Natural killer cell (primary cell): ENCODE measurements around the gene TBCB. TPM values are rescaled to one million over a fixed set of nuclear protein-coding genes. Genes with fewer than 3 reads are reported as not detected.

ENCODE experiments used
- ATAC-seq, 3 donors: fragments of 150-1000 bp in 2 of 3; fragments of 200-7000 bp in 1 of 3; cut with Tn5 transposase; 1 replicate in 1 of 3; 2 replicates in 2 of 3; pipeline ENCODE4 v1.10.0; 2021; ENCODE audit warnings: mild to moderate bottlenecking in 2 of 3, moderate library complexity in 2 of 3
- DNase-seq, 2 donors: peaks; one replicate each; pipeline versions ENCODE4 v3.0.0 to v3.0.0-alpha.2; 2013 to 2021; ENCODE audit warnings: mixed read lengths in 1 of 2
- H3K27ac ChIP-seq: one replicate; pipeline ENCODE4 v1.5.1; 2013; ENCODE audit warnings: mild to moderate bottlenecking, low read length
- H3K27me3 ChIP-seq: one replicate; pipeline ENCODE4 v1.6.1; 2013; ENCODE audit warnings: low read length; ENCODE audit not compliant: control insufficient read depth, insufficient read depth
- H3K36me3 ChIP-seq: one replicate; pipeline ENCODE4 v1.6.1; 2013; ENCODE audit warnings: low read length; ENCODE audit not compliant: control insufficient read depth, insufficient read depth
- H3K4me1 ChIP-seq: one replicate; pipeline ENCODE4 v1.6.1; 2013; ENCODE audit warnings: low read length; ENCODE audit not compliant: control insufficient read depth, insufficient read depth
- H3K4me3 ChIP-seq: one replicate; pipeline ENCODE4 v1.5.1; 2013; ENCODE audit warnings: low read length
- H3K9me3 ChIP-seq: one replicate; pipeline ENCODE4 v1.6.1; 2013; ENCODE audit warnings: low read length; ENCODE audit not compliant: control insufficient read depth, insufficient read depth
- H3K27ac Mint-ChIP-seq, 2 donors: one replicate each; pipeline ENCODE4 v1.8.0; 2022; ENCODE audit warnings: mild to moderate bottlenecking in 2 of 2, mixed read lengths in 2 of 2, moderate library complexity in 1 of 2
- H3K27me3 Mint-ChIP-seq, 2 donors: one replicate each; pipeline ENCODE4 v1.8.0; 2022; ENCODE audit warnings: low read depth in 2 of 2, mixed read lengths in 2 of 2
- H3K36me3 Mint-ChIP-seq: one replicate; pipeline ENCODE4 v1.8.0; 2022; ENCODE audit warnings: mixed read lengths
- H3K4me1 Mint-ChIP-seq, 2 donors: one replicate each; pipeline ENCODE4 v1.8.0; 2022; ENCODE audit warnings: mixed read lengths in 2 of 2
- H3K4me3 Mint-ChIP-seq: one replicate; pipeline ENCODE4 v1.8.0; 2022; ENCODE audit warnings: mild to moderate bottlenecking, moderate library complexity, mixed read lengths
- H3K9me3 Mint-ChIP-seq, 2 donors: one replicate each; pipeline ENCODE4 v1.8.0; 2022; ENCODE audit warnings: mixed read lengths in 2 of 2
- WGBS: methylation state at CpG from one replicate; pipeline ENCODE4 v1.1.7; 2013; ENCODE audit warnings: missing lambda C conversion rate; ENCODE audit not compliant: insufficient coverage; 5-methylcytosine and 5-hydroxymethylcytosine counted together
- intact Hi-C: fragments of 100-400 bp; cut with micrococcal nuclease; formaldehyde crosslinking; loops from one replicate; pipeline ENCODE4 v1.14.2; 2022
- total RNA-seq, 4 donors: library from RNA; stranded (reverse); fragments of 120-200 nt in 1 of 4; gene quantifications; one replicate each; pipeline versions ENCODE4 v1.2.3 to v1.2.4, GENCODE V29; 2013 to 2022
- TF ChIP-seq, protein P1 (sequence below): fragments of 200-600 bp; IDR thresholded peaks from one replicate; pipeline ENCODE4 v1.8.0; 2022; ENCODE audit warnings: antibody characterized with exemption

TBCB gene
- total RNA-seq, 3 donors from 2014 or later (not counting 1 experiment from before 2014, with no cell fraction given) = 153 to 180 (median 175) TPM

DNA sequence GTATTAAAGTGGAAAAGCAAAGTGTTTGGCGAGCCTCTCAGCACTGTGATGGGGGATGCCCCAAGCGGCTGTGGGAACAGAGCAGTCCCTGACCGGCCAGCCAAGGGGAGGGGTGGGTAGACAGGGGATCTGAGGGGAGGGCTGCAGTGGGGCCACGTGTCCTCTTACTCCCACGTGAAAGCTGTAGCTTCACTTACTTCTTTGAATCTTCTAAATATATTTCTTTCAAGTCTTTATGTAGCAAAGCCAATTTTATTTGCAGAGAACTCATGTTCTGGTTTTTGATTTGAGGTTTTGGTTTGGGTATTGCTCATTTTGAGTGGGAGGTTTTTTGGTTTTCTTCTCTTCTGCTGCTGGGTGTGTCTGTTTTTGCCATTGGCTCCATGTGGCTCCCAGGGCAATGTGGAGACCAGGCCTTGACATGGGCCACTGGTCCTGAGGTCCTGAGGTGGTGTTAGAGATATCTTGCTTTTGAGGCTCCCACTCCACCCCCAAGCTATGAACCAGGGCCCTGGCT is 22.1 kb upstream of the TBCB start:
- Mint-ChIP-seq H3K4me3 (no peak overlapping the region), H3K9me3 (no peaks in the 10 kb centered on the region), H3K27ac (no peak overlapping the region), H3K4me1 (no peaks in the 10 kb centered on the region), H3K27me3 (no peaks in the 10 kb centered on the region), H3K36me3 (no peaks in the 10 kb centered on the region)
- Histone ChIP-seq H3K36me3 (no peaks in the 10 kb centered on the region), H3K9me3 (no peaks in the 10 kb centered on the region), H3K4me1 (no peaks in the 10 kb centered on the region), H3K27ac (no peak overlapping the region), H3K27me3 (no peaks in the 10 kb centered on the region), H3K4me3 (no peak overlapping the region)
- ATAC-seq = no peak
- intact Hi-C loops = no loop called here
- 79% methylated on average over 4 of the region's 5 CpGs for WGBS
- TF ChIP-seq, protein P1, sequence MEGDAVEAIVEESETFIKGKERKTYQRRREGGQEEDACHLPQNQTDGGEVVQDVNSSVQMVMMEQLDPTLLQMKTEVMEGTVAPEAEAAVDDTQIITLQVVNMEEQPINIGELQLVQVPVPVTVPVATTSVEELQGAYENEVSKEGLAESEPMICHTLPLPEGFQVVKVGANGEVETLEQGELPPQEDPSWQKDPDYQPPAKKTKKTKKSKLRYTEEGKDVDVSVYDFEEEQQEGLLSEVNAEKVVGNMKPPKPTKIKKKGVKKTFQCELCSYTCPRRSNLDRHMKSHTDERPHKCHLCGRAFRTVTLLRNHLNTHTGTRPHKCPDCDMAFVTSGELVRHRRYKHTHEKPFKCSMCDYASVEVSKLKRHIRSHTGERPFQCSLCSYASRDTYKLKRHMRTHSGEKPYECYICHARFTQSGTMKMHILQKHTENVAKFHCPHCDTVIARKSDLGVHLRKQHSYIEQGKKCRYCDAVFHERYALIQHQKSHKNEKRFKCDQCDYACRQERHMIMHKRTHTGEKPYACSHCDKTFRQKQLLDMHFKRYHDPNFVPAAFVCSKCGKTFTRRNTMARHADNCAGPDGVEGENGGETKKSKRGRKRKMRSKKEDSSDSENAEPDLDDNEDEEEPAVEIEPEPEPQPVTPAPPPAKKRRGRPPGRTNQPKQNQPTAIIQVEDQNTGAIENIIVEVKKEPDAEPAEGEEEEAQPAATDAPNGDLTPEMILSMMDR = no peak
- DNase-seq = no peak

DNA sequence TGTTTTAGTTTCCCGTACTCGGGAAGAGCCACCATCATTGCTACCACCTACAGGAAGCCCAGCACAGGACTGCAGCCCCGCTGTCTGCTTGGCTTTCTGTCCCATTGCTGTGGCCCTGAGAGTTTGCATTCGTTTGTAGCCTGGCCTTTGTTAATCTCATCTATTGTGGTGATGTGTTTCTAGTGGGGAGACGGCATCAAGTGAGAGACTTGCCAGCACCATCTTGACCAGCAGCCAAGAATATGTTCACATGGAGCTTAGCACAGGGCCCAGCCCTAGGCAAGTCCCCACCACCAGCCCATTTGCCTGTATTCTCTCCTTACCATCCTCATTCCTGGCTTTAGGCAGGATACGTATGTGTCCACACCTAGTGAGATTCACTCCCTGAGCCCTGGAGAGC is 21.6 kb upstream of the TBCB start:
- Mint-ChIP-seq H3K27ac (no peak overlapping the region), H3K4me1 (no peaks in the 10 kb centered on the region), H3K9me3 (no peaks in the 10 kb centered on the region), H3K27me3 (no peaks in the 10 kb centered on the region), H3K36me3 (no peaks in the 10 kb centered on the region), H3K4me3 (no peak overlapping the region)
- H3K36me3 ChIP-seq = no peaks in the 10 kb centered on the region
- WGBS = 98% methylated on average over 5 of the region's 6 CpGs
- H3K4me1 ChIP-seq = no peaks in the 10 kb centered on the region
- ATAC-seq (no peak), DNase-seq (no peak)
- TF ChIP-seq, protein P1 = no peak
- no peaks in the 10 kb centered on the region for H3K27me3 ChIP-seq
- no peak overlapping the region for H3K4me3 ChIP-seq
- no peaks in the 10 kb centered on the region for H3K9me3 ChIP-seq
- intact Hi-C loops = no loop called here
- H3K27ac ChIP-seq = no peak overlapping the region

DNA sequence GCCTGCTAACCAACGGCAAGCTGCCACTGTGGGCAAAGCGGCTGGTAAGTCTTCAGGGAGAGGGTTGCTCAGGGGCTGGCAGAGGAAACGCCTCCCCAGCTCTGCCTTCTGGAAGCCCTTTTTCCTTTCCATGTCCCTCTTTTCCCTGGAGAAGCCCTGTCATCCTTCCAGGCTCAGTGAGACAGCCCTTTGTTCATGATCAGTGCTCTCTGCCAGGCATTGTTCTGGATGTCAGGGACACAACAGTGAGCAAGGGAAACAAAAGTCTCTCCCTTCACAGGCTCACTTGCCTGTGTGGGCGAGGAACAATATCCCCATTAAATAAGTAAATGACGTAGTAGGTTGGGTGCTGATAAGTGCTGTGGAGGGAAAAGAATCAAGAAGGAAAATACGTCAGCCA is 18.2 kb upstream of the TBCB start:
- ATAC-seq = no peak
- no peak overlapping the region for H3K27ac Mint-ChIP-seq

More for the DNA sequence above, 18.2 kb upstream of the TBCB start:
- H3K4me3 ChIP-seq = no peak overlapping the region
- H3K27ac ChIP-seq = no peak overlapping the region
- H3K9me3 Mint-ChIP-seq = no peaks in the 10 kb centered on the region
- no peaks in the 10 kb centered on the region for H3K9me3 ChIP-seq
- no peaks in the 10 kb centered on the region for H3K36me3 Mint-ChIP-seq
- TF ChIP-seq, protein P1 = no peak
- no peak for DNase-seq
- H3K4me1 Mint-ChIP-seq = no peaks in the 10 kb centered on the region
- H3K4me3 Mint-ChIP-seq = no peak overlapping the region
- no peaks in the 10 kb centered on the region for H3K4me1 ChIP-seq
- H3K27me3 ChIP-seq = no peaks in the 10 kb centered on the region
- intact Hi-C loops = no loop called here
- no peaks in the 10 kb centered on the region for H3K27me3 Mint-ChIP-seq
- no peaks in the 10 kb centered on the region for H3K36me3 ChIP-seq
- 98% methylated on average over 6 of the region's 6 CpGs for WGBS
